Kidney epithelial cell (primary cell): ENCODE data around the gene TTC21A. TPM values are rescaled to one million over a fixed set of nuclear protein-coding genes. Genes with fewer than 3 reads are reported as not detected.

Source experiments
- DNase-seq: peaks from one replicate; pipeline ENCODE4 v3.0.0-alpha.2; 2010; ENCODE audit warnings: low read depth
- H3K27me3 ChIP-seq: 2 replicates; pipeline ENCODE4 v1.6.0; 2011; ENCODE audit warnings: low read length; ENCODE audit not compliant: control insufficient read depth, insufficient read depth
- H3K36me3 ChIP-seq: 2 replicates; pipeline ENCODE4 v1.5.1; 2011; ENCODE audit warnings: low read length; ENCODE audit not compliant: control insufficient read depth, insufficient read depth
- H3K4me3 ChIP-seq: 2 replicates; pipeline ENCODE4 v1.5.1; 2011; ENCODE audit warnings: low read depth, mild to moderate bottlenecking, control low read depth, low read length
- total RNA-seq: library from RNA; depleted of rRNA; stranded (reverse); fragments of >200 nt; gene quantifications from 2 replicates; pipeline ENCODE4 v1.2.3, GENCODE V29; 2015
- TF ChIP-seq, protein P1 (sequence below): IDR thresholded peaks from 2 replicates; pipeline ENCODE4 v1.5.1; 2011; ENCODE audit warnings: mild to moderate bottlenecking, moderate library complexity, low read length, control low read depth, inconsistent platforms; ENCODE audit not compliant: insufficient read depth, poor library complexity, severe bottlenecking

TTC21A gene
- total RNA-seq, 1 donor from 2014 or later, result 6.7 TPM

DNA sequence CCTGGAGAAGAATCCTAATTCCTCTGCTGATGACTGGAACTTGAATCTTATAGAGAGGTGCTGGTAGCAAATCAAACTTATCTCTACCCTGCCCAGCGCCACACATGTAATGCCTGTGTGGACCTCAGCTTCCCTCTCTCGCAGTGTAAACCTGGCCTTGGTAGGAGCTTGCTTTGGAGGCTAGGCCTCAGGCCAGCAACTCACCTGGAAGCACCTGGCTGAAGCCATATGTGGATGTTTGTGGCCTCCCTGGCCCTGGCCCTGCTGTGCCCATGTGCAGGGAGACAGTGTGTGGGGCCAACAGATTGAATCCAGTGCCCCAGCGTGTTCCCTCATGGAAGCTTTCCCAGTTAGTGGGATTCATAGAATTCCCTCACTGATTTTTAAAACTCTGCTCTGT, 8.4 kb downstream of the TTC21A start:
- H3K36me3 ChIP-seq, result no peaks in the 10 kb centered on the region
- H3K4me3 ChIP-seq, result no peak overlapping the region
- TF ChIP-seq, protein P1, sequence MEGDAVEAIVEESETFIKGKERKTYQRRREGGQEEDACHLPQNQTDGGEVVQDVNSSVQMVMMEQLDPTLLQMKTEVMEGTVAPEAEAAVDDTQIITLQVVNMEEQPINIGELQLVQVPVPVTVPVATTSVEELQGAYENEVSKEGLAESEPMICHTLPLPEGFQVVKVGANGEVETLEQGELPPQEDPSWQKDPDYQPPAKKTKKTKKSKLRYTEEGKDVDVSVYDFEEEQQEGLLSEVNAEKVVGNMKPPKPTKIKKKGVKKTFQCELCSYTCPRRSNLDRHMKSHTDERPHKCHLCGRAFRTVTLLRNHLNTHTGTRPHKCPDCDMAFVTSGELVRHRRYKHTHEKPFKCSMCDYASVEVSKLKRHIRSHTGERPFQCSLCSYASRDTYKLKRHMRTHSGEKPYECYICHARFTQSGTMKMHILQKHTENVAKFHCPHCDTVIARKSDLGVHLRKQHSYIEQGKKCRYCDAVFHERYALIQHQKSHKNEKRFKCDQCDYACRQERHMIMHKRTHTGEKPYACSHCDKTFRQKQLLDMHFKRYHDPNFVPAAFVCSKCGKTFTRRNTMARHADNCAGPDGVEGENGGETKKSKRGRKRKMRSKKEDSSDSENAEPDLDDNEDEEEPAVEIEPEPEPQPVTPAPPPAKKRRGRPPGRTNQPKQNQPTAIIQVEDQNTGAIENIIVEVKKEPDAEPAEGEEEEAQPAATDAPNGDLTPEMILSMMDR, result no peak
- H3K27me3 ChIP-seq, result no peaks in the 10 kb centered on the region
- no peak for DNase-seq

DNA sequence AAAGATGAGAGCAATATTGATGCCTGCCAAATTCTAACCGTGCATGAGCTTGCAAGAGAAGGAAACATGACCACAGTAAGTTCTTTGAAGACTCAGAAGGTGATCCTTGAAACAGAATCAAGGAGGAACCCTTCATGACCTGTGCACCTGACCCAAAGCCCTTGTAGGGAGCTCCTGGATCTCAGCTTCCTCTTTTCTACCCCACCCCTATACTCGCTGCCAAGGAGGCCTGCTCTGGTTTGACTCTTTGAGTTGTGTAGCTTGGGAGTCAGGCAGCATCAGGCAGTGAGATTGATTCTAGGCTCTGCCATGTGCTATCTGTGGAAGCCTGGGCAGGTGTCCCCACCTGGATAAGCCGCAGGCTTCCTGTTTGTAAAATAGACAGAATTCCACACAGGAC, 10.6 kb downstream of the TTC21A start:
- Histone ChIP-seq H3K36me3 (no peaks in the 10 kb centered on the region), H3K4me3 (no peak overlapping the region), H3K27me3 (no peaks in the 10 kb centered on the region)
- DNase-seq, result no peak
- TF ChIP-seq, protein P1, result no peak

DNA sequence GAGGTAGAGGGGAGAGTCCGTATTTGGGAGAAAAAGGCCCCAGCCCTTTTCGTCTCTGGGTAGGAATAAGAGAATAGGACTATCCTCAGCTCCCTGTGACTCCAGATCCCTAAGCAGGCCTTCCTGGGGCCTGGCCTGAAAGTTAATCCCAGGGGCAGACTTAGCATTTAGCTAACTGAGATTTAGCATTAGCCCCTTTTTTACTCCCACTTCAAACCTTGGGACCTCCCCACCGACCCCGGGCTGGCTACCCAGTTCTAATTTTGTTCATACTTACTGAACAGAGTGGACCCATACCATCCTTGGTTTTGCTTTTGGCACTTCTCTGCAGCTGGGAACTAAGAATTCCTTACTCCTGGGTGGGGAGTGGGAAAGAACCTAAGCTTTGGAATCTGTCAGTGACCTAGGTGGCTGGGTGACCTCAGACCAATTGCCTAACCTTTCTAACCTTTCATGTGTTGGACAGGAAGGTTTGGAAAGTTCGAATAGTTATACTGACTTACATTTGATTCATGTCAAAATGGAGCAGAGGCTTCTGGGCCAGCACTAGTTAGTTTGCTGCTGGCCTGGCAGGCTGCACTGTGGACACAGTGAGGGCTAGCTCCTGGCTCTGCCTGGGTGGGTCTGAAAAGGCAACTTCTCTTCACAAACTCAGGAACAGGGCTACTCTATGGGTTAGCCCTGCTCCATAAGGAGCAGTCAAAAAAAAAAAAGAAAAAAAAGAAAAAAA, 11.6 kb downstream of the TTC21A start:
- Histone ChIP-seq H3K4me3 (no peak overlapping the region), H3K36me3 (no peaks in the 10 kb centered on the region), H3K27me3 (no peaks in the 10 kb centered on the region)
- DNase-seq, result no peak
- TF ChIP-seq, protein P1, result no peak

DNA sequence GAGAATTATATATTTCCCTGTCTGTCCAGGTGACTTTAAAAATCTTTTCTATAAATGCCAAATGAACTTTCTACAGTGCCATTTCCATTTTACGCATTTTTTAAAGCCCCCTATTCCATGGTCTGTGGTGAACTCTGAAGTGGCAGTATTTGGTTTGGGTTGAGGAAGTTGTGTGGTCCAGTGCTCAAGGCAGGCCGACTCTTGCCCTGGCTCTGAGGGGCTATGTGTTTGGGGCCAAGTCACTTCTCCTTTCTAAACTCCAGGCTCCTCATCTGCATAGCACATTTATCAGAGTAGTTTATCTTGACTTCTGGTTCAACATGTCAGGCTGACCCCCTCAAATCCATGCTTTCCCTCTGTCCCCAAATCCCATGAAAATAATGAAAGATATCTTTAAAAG, 14.1 kb downstream of the TTC21A start:
- Histone ChIP-seq H3K4me3 (no peak overlapping the region), H3K36me3 (no peaks in the 10 kb centered on the region), H3K27me3 (no peaks in the 10 kb centered on the region)
- DNase-seq, result no peak
- TF ChIP-seq, protein P1, result no peak

DNA sequence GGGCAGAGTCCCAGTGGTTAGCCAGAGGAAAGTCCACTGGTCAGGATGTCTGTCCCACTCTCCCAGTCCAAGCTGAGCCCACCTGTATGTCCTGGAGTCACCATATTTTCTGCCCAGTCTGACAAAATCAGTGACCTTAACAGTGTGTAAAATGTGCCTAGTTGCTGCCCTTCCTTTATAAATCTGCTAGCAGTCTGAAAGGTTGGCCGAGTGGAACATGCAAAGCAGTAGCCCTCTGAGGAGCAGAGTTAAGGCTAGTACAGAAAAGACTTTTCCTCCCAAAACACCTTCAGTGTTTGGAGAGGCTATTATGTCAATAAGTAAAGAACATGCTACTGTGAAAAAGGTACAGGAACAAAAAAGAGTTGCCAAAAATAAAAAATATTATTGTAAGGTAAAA, 15.3 kb downstream of the TTC21A start:
- no peak for DNase-seq
- TF ChIP-seq, protein P1, result no peak
- Histone ChIP-seq H3K27me3 (no peaks in the 10 kb centered on the region), H3K36me3 (no peaks in the 10 kb centered on the region), H3K4me3 (no peak overlapping the region)
